ENCODE measurements around the gene KRT83.

The KRT83 gene

DNA sequence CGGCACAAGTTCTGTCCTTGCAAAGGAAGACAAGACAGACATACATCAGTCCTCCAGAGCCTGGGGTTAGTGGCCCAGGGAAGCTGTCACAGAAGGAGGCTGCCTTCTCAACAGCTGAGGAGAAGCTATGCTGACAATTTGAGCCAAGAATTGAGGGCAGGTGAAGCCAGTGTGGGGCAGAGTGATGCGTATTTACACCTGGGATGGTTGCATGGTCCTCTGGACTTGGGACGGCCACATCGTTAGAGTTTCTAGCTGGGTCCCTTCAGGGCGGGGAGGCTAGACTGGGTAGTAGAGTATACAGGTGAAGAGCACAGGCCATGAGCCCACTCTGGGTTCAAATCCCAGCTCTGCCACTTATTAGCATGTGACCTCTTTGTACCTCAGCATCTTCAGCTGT lies 29.6 kb upstream of the KRT83 start:
- TF ChIP-seq, protein P1, sequence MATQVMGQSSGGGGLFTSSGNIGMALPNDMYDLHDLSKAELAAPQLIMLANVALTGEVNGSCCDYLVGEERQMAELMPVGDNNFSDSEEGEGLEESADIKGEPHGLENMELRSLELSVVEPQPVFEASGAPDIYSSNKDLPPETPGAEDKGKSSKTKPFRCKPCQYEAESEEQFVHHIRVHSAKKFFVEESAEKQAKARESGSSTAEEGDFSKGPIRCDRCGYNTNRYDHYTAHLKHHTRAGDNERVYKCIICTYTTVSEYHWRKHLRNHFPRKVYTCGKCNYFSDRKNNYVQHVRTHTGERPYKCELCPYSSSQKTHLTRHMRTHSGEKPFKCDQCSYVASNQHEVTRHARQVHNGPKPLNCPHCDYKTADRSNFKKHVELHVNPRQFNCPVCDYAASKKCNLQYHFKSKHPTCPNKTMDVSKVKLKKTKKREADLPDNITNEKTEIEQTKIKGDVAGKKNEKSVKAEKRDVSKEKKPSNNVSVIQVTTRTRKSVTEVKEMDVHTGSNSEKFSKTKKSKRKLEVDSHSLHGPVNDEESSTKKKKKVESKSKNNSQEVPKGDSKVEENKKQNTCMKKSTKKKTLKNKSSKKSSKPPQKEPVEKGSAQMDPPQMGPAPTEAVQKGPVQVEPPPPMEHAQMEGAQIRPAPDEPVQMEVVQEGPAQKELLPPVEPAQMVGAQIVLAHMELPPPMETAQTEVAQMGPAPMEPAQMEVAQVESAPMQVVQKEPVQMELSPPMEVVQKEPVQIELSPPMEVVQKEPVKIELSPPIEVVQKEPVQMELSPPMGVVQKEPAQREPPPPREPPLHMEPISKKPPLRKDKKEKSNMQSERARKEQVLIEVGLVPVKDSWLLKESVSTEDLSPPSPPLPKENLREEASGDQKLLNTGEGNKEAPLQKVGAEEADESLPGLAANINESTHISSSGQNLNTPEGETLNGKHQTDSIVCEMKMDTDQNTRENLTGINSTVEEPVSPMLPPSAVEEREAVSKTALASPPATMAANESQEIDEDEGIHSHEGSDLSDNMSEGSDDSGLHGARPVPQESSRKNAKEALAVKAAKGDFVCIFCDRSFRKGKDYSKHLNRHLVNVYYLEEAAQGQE (IDR thresholded peaks at IDR 0.05; ENCODE audit: insufficient read depth in 1 of 2, low read depth in 2 of 2, low read length in 2 of 2) = no peak
- TF ChIP-seq SIN3A (IDR thresholded peaks at IDR 0.05; ENCODE audit: borderline replicate concordance, insufficient read depth, low read length) = no peak
- TF ChIP-seq TAF1 (IDR thresholded peaks at IDR 0.05; ENCODE audit: borderline replicate concordance, insufficient read depth, low read length) = no peak
- no peak for TF ChIP-seq POLR2AphosphoS5 (IDR thresholded peaks at IDR 0.05; ENCODE audit: low read depth, low read length)

DNA sequence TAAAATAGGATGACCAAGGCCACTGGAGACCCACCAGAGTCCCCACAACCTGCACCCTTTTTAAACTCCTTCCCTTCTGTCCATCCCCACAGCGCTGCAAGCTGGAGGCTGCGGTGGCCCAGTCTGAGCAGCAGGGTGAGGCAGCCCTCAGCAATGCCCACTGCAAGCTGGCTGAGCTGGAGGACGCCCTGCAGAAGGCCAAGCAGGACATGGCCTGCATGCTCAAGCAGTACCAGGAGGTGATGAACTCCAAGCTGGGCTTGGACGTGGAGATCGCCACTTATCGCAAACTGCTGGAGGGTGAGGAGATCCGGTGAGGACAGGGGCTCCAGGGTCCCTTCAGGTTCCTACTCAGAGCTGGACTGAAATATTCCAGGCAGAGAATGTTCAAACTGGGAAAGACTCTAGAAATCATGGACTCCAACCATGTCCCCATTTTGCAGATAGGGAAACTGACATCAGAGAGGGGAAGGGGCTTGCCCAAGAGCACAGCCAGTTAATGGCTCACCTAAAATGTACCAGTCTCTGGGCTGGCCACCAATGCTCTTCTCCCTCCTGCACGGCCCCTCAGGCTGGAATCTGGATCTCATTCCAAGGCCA lies 28.9 kb upstream of the KRT83 start:
- no peak for TF ChIP-seq FOXP2 (optimal IDR thresholded peaks at IDR 0.05; ENCODE audit: borderline replicate concordance, extremely low read depth, extremely low read length, insufficient read depth)
- TF ChIP-seq POLR2AphosphoS5 (IDR thresholded peaks at IDR 0.05; ENCODE audit: low read depth, low read length) = no peak
- no peak for TF ChIP-seq SIN3A (IDR thresholded peaks at IDR 0.05; ENCODE audit: borderline replicate concordance, insufficient read depth, low read length)
- TF ChIP-seq, protein P1 (IDR thresholded peaks at IDR 0.05; ENCODE audit: insufficient read depth in 1 of 2, low read depth in 2 of 2, low read length in 2 of 2) = no peak
- TF ChIP-seq TAF1 (IDR thresholded peaks at IDR 0.05; ENCODE audit: borderline replicate concordance, insufficient read depth, low read length) = no peak

DNA sequence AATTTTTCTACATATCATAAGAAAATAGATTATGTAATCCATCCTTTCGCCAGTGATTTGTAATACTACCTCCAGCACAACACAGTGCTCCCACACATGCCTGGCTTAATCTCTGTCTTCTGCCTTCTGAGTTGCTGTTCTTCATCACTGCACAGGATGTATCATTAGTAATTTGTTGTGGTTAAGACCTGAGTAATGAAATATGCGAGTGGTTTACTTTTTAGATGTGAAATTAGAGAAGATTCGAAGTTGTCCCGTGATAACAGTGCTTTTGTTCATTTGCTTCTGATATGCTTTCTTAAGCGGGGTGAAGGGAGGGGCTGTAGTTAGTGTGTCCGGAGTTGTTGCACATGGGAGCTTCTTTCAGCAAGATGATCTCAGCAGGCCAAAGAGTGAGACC lies 28.0 kb upstream of the KRT83 start:
- TF ChIP-seq FOXP2 (optimal IDR thresholded peaks at IDR 0.05; ENCODE audit: borderline replicate concordance, extremely low read depth, extremely low read length, insufficient read depth) = no peak

DNA sequence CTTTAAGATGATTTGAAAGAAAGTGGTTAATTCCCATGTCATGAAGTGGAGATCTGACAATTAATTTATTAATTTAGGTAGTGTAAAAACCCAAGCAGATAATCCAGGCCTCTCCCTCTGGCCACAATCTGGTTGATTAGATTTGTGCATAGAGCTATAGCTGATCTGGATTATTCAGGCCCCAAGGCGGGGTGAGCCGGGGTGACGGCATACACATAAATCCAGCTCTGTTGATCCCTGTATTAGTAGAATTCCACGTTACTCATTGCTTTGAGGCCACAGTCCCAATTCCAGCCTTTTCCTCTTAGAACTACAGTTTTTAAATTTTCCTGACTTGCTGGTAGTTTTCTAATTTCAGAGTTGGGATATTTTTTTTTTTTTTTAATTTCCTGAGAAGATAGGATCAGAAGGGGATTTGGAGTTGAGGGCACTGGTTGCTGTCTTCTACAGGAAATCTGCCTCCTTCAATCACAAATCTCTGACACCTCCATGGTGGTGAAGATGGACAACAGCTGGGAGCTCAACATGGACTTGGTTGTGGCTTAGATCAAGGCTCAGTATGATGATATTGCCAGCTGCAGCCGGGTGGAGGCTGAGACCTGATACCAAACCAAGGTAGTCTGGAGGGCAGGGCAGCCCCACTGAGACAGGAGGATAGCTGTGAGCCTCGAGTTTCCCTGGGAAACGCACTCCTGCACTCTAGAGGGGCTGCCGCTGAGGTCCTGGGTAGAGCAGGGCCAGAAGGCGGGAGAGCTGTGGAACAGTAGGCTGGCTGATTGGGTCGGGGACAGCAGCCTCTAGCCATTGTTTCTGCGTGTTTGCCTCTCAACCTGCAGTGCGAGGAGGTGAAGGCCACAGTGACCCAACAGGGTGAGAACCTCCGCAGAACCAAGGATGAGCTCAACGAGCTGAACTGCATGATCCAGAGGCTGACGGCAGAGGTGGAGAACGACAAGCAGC lies 26.6 kb upstream of the KRT83 start:
- TF ChIP-seq TAF1 (IDR thresholded peaks at IDR 0.05; ENCODE audit: borderline replicate concordance, insufficient read depth, low read length) = no peak
- no peak for TF ChIP-seq FOXP2 (optimal IDR thresholded peaks at IDR 0.05; ENCODE audit: borderline replicate concordance, extremely low read depth, extremely low read length, insufficient read depth)
- no peak for TF ChIP-seq POLR2AphosphoS5 (IDR thresholded peaks at IDR 0.05; ENCODE audit: low read depth, low read length)

DNA sequence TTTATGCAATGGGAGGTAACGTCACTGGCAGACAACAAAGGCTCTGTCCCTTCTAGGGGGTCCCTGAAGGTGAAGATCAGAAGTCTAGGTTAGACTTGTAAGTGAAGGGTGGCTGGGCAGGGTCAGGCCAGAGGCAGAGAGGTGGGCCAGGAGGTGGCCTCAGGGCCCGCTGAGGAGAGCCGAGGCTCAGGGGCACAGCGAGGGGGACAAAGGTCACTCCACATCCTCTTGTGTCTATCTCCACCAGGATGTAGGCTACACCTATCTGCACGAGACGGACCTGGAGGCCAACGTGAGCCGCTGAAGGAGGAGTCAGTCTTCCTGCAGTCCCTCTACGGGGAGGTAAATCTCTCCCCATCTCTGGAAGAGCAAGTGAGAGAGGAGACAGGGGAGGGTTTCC lies 25.8 kb upstream of the KRT83 start:
- TF ChIP-seq, protein P1 (IDR thresholded peaks at IDR 0.05; ENCODE audit: insufficient read depth in 1 of 2, low read depth in 2 of 2, low read length in 2 of 2) = no peak
- no peak for TF ChIP-seq SIN3A (IDR thresholded peaks at IDR 0.05; ENCODE audit: borderline replicate concordance, insufficient read depth, low read length)
- TF ChIP-seq TAF1 (IDR thresholded peaks at IDR 0.05; ENCODE audit: borderline replicate concordance, insufficient read depth, low read length) = no peak
- TF ChIP-seq POLR2AphosphoS5 (IDR thresholded peaks at IDR 0.05; ENCODE audit: low read depth, low read length) = no peak

DNA sequence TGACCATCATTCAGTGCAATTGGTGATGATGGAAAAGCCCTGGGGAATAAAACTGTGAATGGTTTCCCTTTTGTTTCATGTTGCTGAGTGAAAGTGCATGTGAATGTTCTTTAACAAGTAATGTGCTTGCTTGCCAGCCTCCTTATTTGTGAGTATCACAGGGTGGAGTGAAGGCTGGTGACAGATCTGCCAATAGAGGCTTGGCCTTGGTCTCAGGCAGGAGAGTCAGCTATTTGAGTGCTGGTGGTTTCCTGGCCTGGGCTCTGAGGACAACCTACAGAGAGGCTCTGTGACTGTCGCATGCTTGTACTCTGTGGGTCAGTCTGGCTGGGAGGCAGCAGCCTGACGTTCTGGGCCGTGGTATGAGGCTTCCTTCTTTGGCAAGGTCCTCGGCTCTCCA lies 25.4 kb upstream of the KRT83 start:
- TF ChIP-seq, protein P1 (IDR thresholded peaks at IDR 0.05; ENCODE audit: insufficient read depth in 1 of 2, low read depth in 2 of 2, low read length in 2 of 2) = no peak
- TF ChIP-seq TAF1 (IDR thresholded peaks at IDR 0.05; ENCODE audit: borderline replicate concordance, insufficient read depth, low read length) = no peak
- no peak for TF ChIP-seq POLR2AphosphoS5 (IDR thresholded peaks at IDR 0.05; ENCODE audit: low read depth, low read length)
- TF ChIP-seq FOXP2 (optimal IDR thresholded peaks at IDR 0.05; ENCODE audit: borderline replicate concordance, extremely low read depth, extremely low read length, insufficient read depth) = no peak
- TF ChIP-seq SIN3A (IDR thresholded peaks at IDR 0.05; ENCODE audit: borderline replicate concordance, insufficient read depth, low read length) = no peak

Measured in PFSK-1 (cell line).